Activated CD8-positive, alpha-beta memory T cell treated with anti-CD3 and anti-CD28 coated beads, Interleukin-2, amount 10 ng/mL, durations not matched to agents 7 days and 5 days (primary cell): ENCODE results near the gene NR6A1. TPM values are rescaled to one million over a fixed set of nuclear protein-coding genes. Genes with fewer than 3 reads are reported as not detected.

Experiments
- ATAC-seq: fragments of 150-1000 bp; cut with Tn5 transposase; one replicate; pipeline ENCODE4 v1.10.0; 2021; ENCODE audit warnings: moderate library complexity
- CTCF ChIA-PET: fragments of 350-600 bp; sonication (Branson Sonifier 250); formaldehyde crosslinking; loops from one replicate; lab custom pipeline; 2021; ENCODE audit warnings: antibody characterized with exemption; lab: Charles Lee
- DNase-seq: peaks from one replicate; pipeline ENCODE4 v3.0.0-alpha.2; 2020
- H3K27ac Mint-ChIP-seq: one replicate; pipeline ENCODE4 v1.8.0; 2021; ENCODE audit warnings: mild to moderate bottlenecking, mixed read lengths
- H3K27me3 Mint-ChIP-seq: one replicate; pipeline ENCODE4 v1.8.0; 2021; ENCODE audit warnings: mixed read lengths
- H3K36me3 Mint-ChIP-seq: one replicate; pipeline ENCODE4 v1.8.0; 2021; ENCODE audit warnings: mild to moderate bottlenecking, mixed read lengths
- H3K4me1 Mint-ChIP-seq: one replicate; pipeline ENCODE4 v1.8.0; 2021; ENCODE audit warnings: mixed read lengths
- H3K4me3 Mint-ChIP-seq: one replicate; pipeline ENCODE4 v1.8.0; 2021; ENCODE audit warnings: mild to moderate bottlenecking, moderate library complexity, mixed read lengths
- H3K9me3 Mint-ChIP-seq: one replicate; pipeline ENCODE4 v1.8.0; 2022; ENCODE audit warnings: low read depth, mixed read lengths
- total RNA-seq, 2 experiments: library from RNA; stranded (reverse); gene quantifications; one replicate each; pipeline ENCODE4 v1.2.3, GENCODE V29; 2021

NR6A1 gene
- total RNA-seq, 2 experiments from 2014 or later = 0.44 to 1.2 TPM

DNA sequence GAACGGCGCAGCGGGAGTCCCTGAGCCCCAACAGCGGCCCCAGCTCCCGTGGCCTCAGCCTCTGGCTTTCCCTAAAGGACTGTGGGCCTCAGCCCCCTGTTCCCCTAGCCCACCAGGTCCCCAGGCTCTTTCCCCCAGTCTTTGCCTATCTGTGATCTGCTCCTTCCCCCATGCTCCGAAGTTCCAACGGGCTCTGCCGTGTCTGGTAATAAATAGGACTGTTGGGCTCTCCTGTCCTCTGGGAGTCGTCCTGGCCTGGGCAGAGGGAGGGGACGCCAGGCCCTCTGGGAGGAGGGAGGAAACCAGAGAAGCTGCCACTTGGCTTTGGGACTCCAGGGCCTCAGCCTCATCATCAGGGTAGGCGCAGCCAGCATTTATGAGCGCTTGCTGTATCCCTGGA is 292.8 kb downstream of the NR6A1 start:
- Mint-ChIP-seq H3K4me3 (no peak overlapping the region), H3K27me3 (peaks cover 14% of the 10 kb centered on the region), H3K4me1 (no peaks in the 10 kb centered on the region), H3K27ac (no peak overlapping the region), H3K9me3 (no peaks in the 10 kb centered on the region), H3K36me3 (no peaks in the 10 kb centered on the region)
- ATAC-seq (no peak), DNase-seq (no peak)
- CTCF ChIA-PET = no interaction called here

GRCh38 chr9:124477648-124478285 is 293.3 kb downstream of the NR6A1 start:
- H3K4me3 Mint-ChIP-seq = no peak overlapping the region
- no peaks in the 10 kb centered on the region for H3K9me3 Mint-ChIP-seq
- no peak for DNase-seq
- CTCF ChIA-PET = no interaction called here
- peaks cover 14% of the 10 kb centered on the region for H3K27me3 Mint-ChIP-seq
- H3K4me1 Mint-ChIP-seq = no peaks in the 10 kb centered on the region
- no peaks in the 10 kb centered on the region for H3K36me3 Mint-ChIP-seq
- no peak overlapping the region for H3K27ac Mint-ChIP-seq
- no peak for ATAC-seq

- Mint-ChIP-seq H3K4me1 (no peaks in the 10 kb centered on the region), H3K4me3 (no peak overlapping the region), H3K36me3 (no peaks in the 10 kb centered on the region), H3K27ac (no peak overlapping the region), H3K27me3 (peaks cover 14% of the 10 kb centered on the region), H3K9me3 (no peaks in the 10 kb centered on the region)
- no peak for ATAC-seq
- CTCF ChIA-PET = no interaction called here
- DNase-seq = no peak
Measured at GRCh38 chr9:124477211-124477647, 293.9 kb downstream of the NR6A1 start.

- Mint-ChIP-seq H3K9me3 (no peaks in the 10 kb centered on the region), H3K4me3 (no peak overlapping the region), H3K27me3 (peaks cover 14% of the 10 kb centered on the region), H3K27ac (no peak overlapping the region), H3K4me1 (no peaks in the 10 kb centered on the region), H3K36me3 (no peaks in the 10 kb centered on the region)
- CTCF ChIA-PET = no interaction called here
- DNase-seq = no peak
- ATAC-seq = no peak
Measured at GRCh38 chr9:124475868-124476690, 295.0 kb downstream of the NR6A1 start.

GRCh38 chr9:124475158-124475867 is 295.8 kb downstream of the NR6A1 start:
- peaks cover 14% of the 10 kb centered on the region for H3K27me3 Mint-ChIP-seq
- H3K9me3 Mint-ChIP-seq = no peaks in the 10 kb centered on the region
- no peaks in the 10 kb centered on the region for H3K4me1 Mint-ChIP-seq
- no peak overlapping the region for H3K4me3 Mint-ChIP-seq
- ATAC-seq = no peak
- CTCF ChIA-PET = no interaction called here
- H3K27ac Mint-ChIP-seq = no peak overlapping the region
- no peak for DNase-seq
- no peaks in the 10 kb centered on the region for H3K36me3 Mint-ChIP-seq

DNA sequence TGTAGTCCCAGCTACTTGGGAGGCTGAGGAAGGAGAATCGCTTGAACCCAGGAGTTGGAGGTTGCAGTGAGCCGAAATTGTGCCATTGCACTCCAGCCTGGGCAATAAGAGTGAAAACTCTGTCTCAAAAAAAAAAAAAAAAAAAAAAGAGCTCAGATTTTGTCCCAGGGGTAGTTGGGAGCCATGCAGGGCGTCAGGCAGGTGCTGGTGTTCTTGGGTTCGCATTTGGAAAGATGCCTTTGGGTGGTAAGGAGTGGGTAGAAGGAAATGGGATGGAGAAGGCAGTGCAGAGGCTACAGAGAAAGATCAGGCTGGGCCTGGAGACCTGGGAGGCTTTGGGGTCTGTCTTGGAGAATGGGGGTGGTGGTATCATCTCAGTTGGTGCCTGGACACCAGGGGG is 297.0 kb downstream of the NR6A1 start:
- no peak for DNase-seq
- H3K27me3 Mint-ChIP-seq = peaks cover 10% of the 10 kb centered on the region
- CTCF ChIA-PET = no interaction called here

GRCh38 chr9:124473310-124473709 is 297.8 kb downstream of the NR6A1 start:
- Mint-ChIP-seq H3K9me3 (no peaks in the 10 kb centered on the region), H3K4me3 (no peak overlapping the region), H3K27ac (no peak overlapping the region), H3K27me3 (peaks cover 3% of the 10 kb centered on the region), H3K36me3 (no peaks in the 10 kb centered on the region), H3K4me1 (no peaks in the 10 kb centered on the region)
- ATAC-seq (no peak), DNase-seq (no peak)
- CTCF ChIA-PET = no interaction called here

More for the DNA sequence above, 297.0 kb downstream of the NR6A1 start:
- Mint-ChIP-seq H3K9me3 (no peaks in the 10 kb centered on the region), H3K27ac (no peak overlapping the region), H3K36me3 (no peaks in the 10 kb centered on the region), H3K4me3 (no peak overlapping the region), H3K4me1 (no peaks in the 10 kb centered on the region)
- no peak for ATAC-seq

DNA sequence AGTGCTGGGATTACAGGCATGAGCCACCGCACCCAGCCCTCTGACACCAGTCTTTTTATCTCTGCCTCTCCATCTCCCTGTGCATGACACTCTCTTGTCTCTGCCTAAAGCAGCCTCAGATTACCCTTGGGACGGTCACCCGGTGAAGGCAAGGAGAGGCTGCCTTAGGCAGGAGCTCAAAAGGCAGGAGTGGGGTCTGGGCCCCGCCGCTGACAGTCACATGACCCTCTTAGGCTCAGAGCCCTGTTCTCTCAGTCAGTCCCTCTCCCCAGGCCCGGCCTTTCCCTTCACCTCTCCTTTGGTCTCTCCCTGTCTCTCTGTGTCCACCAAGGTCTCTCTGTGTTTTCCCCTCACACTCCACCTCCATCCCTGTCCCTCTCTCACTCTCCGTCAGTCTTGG is 298.3 kb downstream of the NR6A1 start:
- CTCF ChIA-PET = no interaction called here
- Mint-ChIP-seq H3K27me3 (no peaks in the 10 kb centered on the region), H3K27ac (no peak overlapping the region), H3K4me3 (no peak overlapping the region), H3K36me3 (no peaks in the 10 kb centered on the region), H3K4me1 (no peaks in the 10 kb centered on the region), H3K9me3 (no peaks in the 10 kb centered on the region)
- DNase-seq (no peak), ATAC-seq (no peak)

DNA sequence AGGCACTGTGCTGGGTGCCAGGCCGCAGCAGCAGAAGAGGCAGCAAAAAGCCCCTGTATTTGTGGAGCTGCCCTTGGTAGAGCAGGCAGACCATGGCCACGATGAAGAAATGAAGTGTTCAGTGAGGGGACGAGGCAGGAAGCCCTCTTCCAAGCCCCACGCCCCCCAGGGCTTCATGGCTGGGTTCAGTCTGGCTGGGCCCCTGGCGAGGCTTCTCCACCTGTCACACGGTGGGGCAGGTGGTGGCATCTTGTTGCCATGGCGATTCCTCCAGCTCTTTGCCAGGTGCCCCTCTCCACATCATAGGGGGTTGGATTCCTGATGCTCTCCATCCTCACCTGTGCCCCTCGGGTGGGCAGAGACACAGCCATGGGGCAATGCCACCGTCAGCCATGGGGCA is 299.4 kb downstream of the NR6A1 start:
- Mint-ChIP-seq H3K27me3 (no peaks in the 10 kb centered on the region), H3K36me3 (no peaks in the 10 kb centered on the region), H3K9me3 (no peaks in the 10 kb centered on the region), H3K4me1 (no peaks in the 10 kb centered on the region), H3K27ac (no peak overlapping the region), H3K4me3 (no peak overlapping the region)
- no peak for ATAC-seq
- CTCF ChIA-PET = no interaction called here
- no peak for DNase-seq

DNA sequence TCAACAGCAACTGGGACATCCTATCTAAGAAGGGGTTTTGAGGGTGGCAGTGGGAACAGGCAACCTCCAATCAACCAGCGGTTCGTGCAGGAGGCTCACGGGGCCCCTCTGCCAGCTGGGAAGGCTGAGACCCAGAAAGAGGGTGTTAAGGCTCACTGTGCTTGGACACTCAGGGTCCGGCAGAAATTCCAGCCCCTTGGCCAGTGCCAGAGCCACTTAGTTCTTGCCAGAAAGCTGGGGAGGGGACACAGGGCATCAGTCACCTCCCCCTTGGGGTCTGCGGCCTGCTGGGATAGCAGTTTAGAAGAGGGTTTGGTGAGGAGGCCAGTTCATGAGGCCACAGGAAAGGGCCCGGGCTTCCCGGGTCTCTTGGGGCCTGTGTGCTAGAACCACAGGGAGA is 300.4 kb downstream of the NR6A1 start:
- no peaks in the 10 kb centered on the region for H3K9me3 Mint-ChIP-seq
- H3K27me3 Mint-ChIP-seq = no peaks in the 10 kb centered on the region
- no peak for ATAC-seq
- no peak overlapping the region for H3K27ac Mint-ChIP-seq
- no peak for DNase-seq
- no peaks in the 10 kb centered on the region for H3K36me3 Mint-ChIP-seq
- H3K4me1 Mint-ChIP-seq = no peaks in the 10 kb centered on the region
- H3K4me3 Mint-ChIP-seq = no peak overlapping the region
- CTCF ChIA-PET = no interaction called here

DNA sequence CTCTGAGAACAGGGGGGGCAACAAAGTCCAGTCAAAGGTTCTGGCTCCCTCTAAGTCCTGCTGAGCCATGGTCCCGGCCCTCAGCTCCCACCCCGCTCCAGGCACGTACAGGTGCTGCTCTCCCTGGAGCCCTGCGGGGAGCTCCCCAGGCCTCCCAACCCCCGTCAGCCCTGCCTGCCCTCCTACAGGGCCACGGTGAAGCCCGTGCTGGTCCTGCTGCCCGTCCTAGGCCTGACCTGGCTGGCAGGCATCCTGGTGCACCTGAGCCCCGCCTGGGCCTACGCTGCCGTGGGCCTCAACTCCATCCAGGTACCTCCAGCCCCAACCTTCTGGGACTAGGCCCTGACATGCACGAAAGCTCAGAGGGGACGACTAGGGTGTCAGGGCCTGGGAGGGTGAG is 300.8 kb downstream of the NR6A1 start:
- Mint-ChIP-seq H3K9me3 (no peaks in the 10 kb centered on the region), H3K4me1 (no peaks in the 10 kb centered on the region), H3K4me3 (no peak overlapping the region), H3K27ac (no peak overlapping the region), H3K27me3 (no peaks in the 10 kb centered on the region), H3K36me3 (no peaks in the 10 kb centered on the region)
- DNase-seq = no peak
- CTCF ChIA-PET = no interaction called here
- ATAC-seq = no peak

- no peak overlapping the region for H3K27ac Mint-ChIP-seq
- H3K9me3 Mint-ChIP-seq = no peaks in the 10 kb centered on the region
- H3K4me3 Mint-ChIP-seq = no peak overlapping the region
- CTCF ChIA-PET = no interaction called here
- H3K4me1 Mint-ChIP-seq = no peaks in the 10 kb centered on the region
- ATAC-seq (no peak), DNase-seq (no peak)
- peaks cover 4% of the 10 kb centered on the region for H3K27me3 Mint-ChIP-seq
- no peaks in the 10 kb centered on the region for H3K36me3 Mint-ChIP-seq
Measured at GRCh38 chr9:124469011-124469832, 301.9 kb downstream of the NR6A1 start.

- Mint-ChIP-seq H3K27me3 (peaks cover 8% of the 10 kb centered on the region), H3K4me3 (no peak overlapping the region), H3K27ac (no peak overlapping the region), H3K36me3 (no peaks in the 10 kb centered on the region), H3K4me1 (no peaks in the 10 kb centered on the region), H3K9me3 (no peaks in the 10 kb centered on the region)
- CTCF ChIA-PET = no interaction called here
- DNase-seq = no peak
- ATAC-seq = no peak
Measured at GRCh38 chr9:124468061-124468740, 302.9 kb downstream of the NR6A1 start.
